ENCODE data around the gene CADM2.

DNA sequence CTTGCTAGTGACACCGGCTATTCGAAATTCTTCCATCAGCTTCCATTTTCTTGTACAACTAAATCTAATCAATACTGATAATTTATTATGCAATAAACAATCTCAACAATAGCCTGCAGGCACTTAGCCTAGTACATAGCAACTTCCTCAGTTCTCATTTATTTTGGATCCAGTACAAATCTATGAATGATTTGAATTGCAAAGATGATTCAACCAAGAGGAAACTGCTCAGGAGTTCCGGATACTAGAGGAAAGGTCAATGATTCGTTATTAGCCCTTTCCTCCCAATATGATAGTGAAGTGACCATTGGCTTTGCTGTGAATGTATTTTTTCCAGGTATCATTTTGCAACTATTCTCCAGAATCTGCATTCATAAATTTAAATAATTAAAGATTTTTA lies 827.0 kb downstream of the CADM2 start:
- TF ChIP-seq POLR2AphosphoS5 (IDR thresholded peaks at IDR 0.05) (no peak), POLR2A (IDR thresholded peaks at IDR 0.05) (no peak)

Data from prostate gland (tissue), 1 donor.